ENCODE data around the gene GYS2. TPM values are rescaled to one million over a fixed set of nuclear protein-coding genes. Genes with fewer than 3 reads are reported as not detected.
A peak's percentile ranks its signal among the peaks of the same experiment; 100 is the strongest.

Gene GYS2
- total RNA-seq, 1 experiment from 2014 or later, result not detected

DNA sequence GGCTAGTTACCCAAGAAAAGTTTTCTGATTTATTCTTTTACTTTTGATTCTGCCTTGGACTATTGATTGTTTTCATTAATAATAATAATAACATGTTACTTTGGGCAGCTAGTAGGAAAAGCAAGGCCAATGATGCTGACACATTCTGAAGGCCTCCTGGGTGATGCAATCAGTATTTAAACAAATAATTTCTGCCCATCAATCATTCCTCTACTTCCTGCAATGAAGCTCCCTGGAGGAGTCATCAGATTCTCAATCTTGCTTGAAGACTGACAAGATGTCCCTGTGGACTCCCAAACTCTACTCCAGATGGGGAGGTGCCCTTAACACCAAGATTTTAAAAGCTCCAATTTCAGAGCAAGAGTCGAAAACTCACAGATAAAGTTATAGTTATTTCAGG is 78.6 kb downstream of the GYS2 start, which contains the start of gene SPX:
Gene SPX (plus strand): TSS at position 244 of the 400 bp plus-strand sequence. CDS start 177 bp downstream, outside the sequence.
- intact Hi-C loops (cut with micrococcal nuclease; ENCODE audit: unreplicated experiment) (no loop called here), in situ Hi-C loops (cut with HindIII; ENCODE audit: low pct_unique_long_range_greater_than_20kb, low sequenced_read_pairs) (no loop called here)
- TF ChIP-seq CTCF (IDR thresholded peaks at IDR 0.05) (no peak), TCF7L2 (IDR thresholded peaks at IDR 0.05; ENCODE audit: low read depth, low read length) (no peak)
- no peak within 1 kb of the TSS for H3K27ac ChIP-seq (ENCODE audit: low read length)
- H3K4me3 ChIP-seq (ENCODE audit: low read depth in 2 of 2, low read length in 2 of 2), result peak within 1 kb of the TSS in 1 of 2 experiments; percentile 57; a peak in 3 of 4 replicates
- no peak for ATAC-seq
- DNase-seq (ENCODE audit: low read depth, low spot score), result no peak
- no peaks in the 10 kb centered on the region; the same call in 1 of the 2 replicates for H3K36me3 ChIP-seq (ENCODE audit: control insufficient read depth, insufficient read depth, low read length)
- BruUV-seq (replicated peaks), result no TSS peak
- ChIA-PET POLR2A (no interaction called here), CTCF (no interaction called here)
- no peaks in the 10 kb centered on the region for H3K4me1 ChIP-seq (ENCODE audit: control insufficient read depth, insufficient read depth, low read length)
- H3K9me3 ChIP-seq (ENCODE audit: control insufficient read depth, insufficient read depth, low read depth, low read length), result no peaks in the 10 kb centered on the region
- peaks cover 18% of the 10 kb centered on the region for H3K27me3 ChIP-seq (ENCODE audit: control insufficient read depth, insufficient read depth, low read length)

DNA sequence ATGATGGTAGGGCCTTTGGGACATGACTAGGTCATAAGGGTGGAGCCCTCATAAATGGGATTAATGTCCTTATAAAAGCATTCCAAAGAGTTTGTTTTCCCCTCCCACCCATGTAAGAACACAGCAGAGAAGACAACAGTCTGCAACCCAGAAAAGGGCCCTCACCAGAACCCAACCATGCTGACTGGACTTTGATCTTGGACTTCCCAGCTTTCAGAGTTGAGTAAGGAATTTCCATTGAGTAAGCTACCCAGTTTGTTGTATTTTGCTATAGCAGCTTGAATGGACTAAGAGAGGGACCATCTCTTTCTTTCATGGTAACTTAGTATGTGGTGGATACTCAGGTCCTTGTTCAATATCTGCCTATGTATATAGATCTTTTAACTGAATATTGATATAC is 81.5 kb downstream of the GYS2 start:
- in situ Hi-C loops (cut with HindIII; ENCODE audit: low pct_unique_long_range_greater_than_20kb, low sequenced_read_pairs), result no loop called here

More for the DNA sequence above, 81.5 kb downstream of the GYS2 start:
- Histone ChIP-seq H3K9me3 (ENCODE audit: control insufficient read depth, insufficient read depth, low read depth, low read length) (no peaks in the 10 kb centered on the region), H3K27ac (ENCODE audit: low read length) (no peak overlapping the region), H3K4me1 (ENCODE audit: control insufficient read depth, insufficient read depth, low read length) (no peaks in the 10 kb centered on the region), H3K27me3 (ENCODE audit: control insufficient read depth, insufficient read depth, low read length) (peaks cover 5% of the 10 kb centered on the region), H3K4me3 (ENCODE audit: low read depth in 2 of 2, low read length in 2 of 2) (no peak overlapping the region), H3K36me3 (ENCODE audit: control insufficient read depth, insufficient read depth, low read length) (no peaks in the 10 kb centered on the region; the same call in 1 of the 2 replicates)
- POLR2A ChIA-PET, result no interaction called here
- BruUV-seq (replicated peaks), result no TSS peak
- ATAC-seq, result no peak
- intact Hi-C loops (cut with micrococcal nuclease; ENCODE audit: unreplicated experiment), result no loop called here
- no peak for TF ChIP-seq REST (IDR thresholded peaks at IDR 0.05; ENCODE audit: insufficient read depth in 1 of 2, low read depth in 2 of 2, low read length in 1 of 2)
- TF ChIP-seq POLR2AphosphoS5 (IDR thresholded peaks at IDR 0.05; ENCODE audit: low read depth, low read length), result no peak
- TF ChIP-seq CTCF (IDR thresholded peaks at IDR 0.05), result no peak
- no peak for TF ChIP-seq TCF7L2 (IDR thresholded peaks at IDR 0.05; ENCODE audit: low read depth, low read length)
- TF ChIP-seq SIN3A (IDR thresholded peaks at IDR 0.05; ENCODE audit: borderline replicate concordance, insufficient read depth, low read depth, low read length), result no peak
- no peak for DNase-seq (ENCODE audit: low read depth, low spot score)
- CTCF ChIA-PET, result no interaction called here
